Measurements from ENCODE around the gene ZNF565.
"Not testable (repeated sequence)": the region's sequence is repeated elsewhere in the genome, so short reads cannot be mapped to it uniquely, and the experiment has no call there.

The ZNF565 gene

DNA sequence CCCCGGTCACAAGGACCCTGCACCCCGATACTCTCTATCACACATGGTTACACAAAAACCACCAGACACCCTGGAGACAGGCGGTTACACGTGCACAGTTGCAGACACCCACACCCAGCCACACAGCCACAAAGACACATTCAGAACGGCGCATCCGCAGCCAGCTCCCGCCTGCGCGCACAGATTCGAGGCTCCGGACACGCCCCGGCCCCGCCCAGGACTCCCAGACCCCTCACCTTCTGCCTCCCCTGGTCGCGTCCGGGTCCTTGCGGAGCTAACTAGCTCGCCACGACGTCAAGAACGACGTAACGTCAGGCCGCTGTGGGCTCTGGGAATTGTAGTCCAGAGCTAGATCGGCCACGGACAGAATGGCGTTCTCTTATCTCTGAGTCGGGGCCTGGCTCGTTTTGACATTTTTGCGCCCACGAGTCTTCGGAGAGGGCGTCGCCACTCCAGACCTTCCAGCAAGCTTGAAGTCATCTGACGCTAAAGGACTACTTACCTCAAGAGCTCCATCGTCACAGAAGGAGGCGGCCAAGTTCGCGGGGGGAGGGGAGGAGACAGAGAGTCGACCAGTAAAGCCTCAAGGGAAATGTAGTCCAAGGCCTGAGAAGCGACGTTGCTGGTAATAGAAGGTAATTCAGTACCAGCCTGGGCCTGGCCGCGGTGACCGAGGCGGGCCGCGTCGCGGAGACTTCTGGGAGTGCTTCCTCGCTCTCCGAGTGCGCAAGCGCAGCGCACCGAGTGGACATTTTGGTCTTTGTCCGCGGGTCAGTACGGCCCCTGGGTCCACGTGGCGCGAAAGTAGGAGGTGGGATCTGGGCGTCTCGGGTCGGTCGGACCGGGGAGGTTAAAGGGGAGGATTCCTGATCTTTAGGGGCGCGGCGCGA lies at the start of gene ZNF565, which contains the start of gene ZNF146:
TSS of gene ZNF565 (minus strand) at position 280 of the 890 bp plus-strand sequence. CDS start 12,680 bp downstream, outside the sequence.
TSS of gene ZNF146 (plus strand) at position 721 of the 890 bp plus-strand sequence. CDS start 21,335 bp downstream, outside the sequence.
- DNase-seq: peak; percentile 98

DNA sequence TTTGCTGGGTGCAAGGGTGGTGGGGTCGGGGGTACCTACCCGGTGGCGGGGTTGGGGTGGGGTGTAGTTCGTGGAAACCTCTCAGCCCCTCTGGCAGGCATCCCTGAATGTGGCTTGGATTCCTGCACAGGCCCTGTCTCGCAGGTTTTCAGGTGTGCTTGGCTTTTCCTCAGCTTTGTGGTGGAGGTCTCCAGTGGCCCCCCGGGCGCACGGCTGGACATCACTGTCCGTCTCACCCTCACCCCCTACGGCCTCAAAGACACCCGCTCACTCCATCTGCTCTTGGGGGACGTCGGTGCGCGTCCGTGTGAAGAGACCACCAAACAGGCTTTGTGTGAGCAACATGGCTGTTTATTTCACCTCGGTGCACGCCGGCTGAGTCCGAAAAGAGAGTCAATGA lies 44.7 kb upstream of the ZNF565 start:
- DNase-seq: no peak

DNA sequence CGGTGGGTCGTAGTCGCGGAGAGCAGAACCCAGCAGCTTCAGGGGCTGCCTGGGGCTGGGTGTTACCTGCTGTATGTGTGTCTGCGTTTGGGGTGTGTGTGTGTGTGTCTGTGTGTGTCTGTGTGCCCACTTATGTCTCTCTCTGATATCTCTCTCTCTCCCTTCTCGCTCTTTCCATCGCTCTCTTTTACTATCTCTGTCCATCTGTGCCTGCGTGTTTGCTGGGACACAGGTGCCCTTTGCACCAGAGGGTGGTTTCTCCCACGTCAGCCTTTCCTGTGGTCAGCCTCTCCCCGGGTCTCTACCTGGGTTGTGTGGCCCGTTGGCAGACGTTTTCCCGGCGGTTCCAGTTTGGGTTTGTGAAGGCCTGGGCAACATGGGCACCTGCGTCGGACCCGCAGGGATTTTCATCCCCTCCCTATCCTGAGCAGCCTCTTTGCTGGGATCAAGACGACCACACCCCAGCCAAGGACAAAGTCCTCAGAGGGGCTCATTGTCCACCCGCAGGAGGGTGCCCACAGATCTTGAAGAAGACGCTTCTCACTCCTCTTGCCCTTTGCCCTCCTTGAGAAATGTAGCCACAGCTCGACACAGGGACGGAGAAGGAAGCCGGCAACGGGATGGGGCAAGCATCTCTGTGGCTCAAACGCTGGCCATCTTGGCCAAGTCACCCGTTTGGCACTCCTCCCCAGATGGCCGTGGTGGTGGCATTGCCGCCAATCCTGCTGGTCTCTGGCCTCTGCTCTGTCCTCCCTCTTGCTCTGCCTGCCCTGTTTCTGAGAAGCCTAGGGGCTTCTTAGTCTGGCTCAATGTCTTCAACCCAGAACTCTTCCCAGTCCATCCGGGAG lies 43.8 kb upstream of the ZNF565 start:
- DNase-seq: no peak

DNA sequence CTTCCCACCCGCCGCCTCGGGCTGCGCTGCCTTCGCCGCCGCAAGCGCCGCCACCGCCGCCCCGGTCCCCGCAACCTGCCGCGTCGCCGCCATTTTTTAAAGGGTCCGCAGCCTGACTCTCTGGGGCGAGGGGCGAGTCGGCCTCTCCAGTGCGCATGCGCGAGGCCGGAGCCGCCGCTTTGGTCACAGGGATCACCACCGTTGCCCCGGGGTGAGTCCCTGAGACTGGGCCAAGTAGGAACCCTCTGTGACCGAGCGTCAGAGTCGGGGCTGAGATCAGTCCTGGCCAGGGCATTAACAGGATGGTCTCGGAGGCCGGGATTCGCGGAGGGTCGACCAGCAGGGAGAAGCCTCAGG lies 43.0 kb upstream of the ZNF565 start:
- no peak for DNase-seq

DNA sequence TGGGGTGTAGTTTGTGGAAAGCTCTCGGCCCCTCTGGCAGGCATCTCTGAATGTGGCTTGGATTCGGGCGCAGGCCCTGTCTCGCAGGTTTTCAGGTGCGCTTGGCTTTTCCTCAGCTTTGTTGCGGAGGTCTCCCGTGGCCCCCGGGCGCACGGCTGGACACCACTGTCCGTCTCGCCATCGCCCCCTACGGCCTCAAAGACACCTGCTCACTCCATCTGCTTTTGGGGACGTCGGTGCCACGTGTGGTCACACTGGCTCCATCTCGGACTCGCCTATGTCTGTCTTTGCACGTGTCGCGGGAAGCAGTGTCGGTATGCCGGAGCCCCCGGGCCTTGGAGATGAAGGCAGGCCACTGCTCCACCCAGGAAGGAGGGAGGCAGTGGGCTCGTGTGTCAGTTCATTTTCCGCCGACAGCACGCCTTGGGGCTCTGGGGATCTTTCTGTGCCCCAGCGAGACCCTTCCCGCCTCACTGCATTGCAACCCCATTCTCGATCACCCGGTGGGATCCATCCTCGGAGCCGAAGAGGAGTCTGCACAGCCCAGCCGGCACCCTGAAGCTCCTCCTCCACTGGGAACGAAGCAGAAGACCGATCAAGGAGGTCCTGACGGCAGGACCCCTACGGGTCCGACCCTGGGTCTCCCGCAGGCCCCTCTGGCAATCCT lies 42.5 kb upstream of the ZNF565 start:
- no peak for DNase-seq

DNA sequence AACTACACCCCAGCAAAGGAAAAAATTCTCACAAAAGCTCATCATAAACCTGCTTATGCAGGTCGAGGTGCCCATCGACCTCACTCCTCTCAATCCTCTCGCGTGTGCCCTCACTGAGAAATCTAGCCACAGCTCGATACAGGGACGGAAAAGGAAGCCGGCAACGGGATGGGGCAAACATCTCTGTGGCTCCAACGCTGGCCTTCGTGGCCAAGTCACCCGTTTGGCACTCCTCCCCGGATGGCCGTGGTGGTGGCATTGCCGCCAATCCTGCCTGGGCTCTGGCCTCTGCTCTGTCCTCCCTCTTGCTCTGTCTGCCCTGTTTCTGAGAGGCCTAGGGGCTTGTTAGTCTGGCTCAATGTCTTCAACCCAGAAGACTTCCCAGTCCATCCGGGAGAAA lies 41.6 kb upstream of the ZNF565 start:
- DNase-seq: no peak

DNA sequence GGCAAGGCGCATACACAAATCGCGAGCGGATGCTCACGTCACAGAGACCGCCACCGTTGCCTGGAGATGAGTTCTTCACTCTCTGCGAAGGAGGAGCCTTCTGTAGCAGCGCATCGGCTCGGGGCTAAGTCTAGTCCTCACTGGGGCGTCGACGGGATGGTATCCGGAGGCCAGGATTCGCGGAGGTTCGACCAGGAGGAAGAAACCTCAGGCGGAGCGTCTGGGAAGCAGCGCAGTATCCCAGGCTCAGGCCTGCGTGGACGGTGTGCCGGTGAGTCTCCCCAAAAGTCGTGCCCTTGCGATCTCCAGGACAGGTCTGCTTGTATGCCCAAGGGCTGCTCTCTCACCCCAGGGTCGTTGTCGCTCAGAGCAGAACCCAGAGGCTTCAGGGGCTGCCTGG lies 40.9 kb upstream of the ZNF565 start:
- no peak for DNase-seq

DNA sequence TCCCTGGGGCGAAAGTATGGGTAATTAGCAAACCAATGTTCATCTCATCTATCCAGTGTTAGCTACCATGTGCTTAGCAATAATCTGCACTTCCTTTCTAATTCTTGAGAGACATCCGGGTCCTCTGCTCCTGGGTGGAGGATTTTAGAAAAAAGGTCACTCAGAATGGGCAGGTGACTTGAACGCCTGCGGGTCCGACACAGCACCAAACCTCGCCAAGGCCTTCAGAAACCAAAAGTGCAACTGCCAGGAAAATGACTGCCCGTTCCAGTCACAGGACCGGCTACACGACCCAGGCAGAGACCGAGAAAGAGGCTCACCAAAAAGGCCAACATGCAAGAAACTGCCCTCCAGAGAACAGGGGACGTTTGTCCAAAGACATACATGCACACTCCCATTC lies 40.4 kb upstream of the ZNF565 start:
- no peak for DNase-seq

DNA sequence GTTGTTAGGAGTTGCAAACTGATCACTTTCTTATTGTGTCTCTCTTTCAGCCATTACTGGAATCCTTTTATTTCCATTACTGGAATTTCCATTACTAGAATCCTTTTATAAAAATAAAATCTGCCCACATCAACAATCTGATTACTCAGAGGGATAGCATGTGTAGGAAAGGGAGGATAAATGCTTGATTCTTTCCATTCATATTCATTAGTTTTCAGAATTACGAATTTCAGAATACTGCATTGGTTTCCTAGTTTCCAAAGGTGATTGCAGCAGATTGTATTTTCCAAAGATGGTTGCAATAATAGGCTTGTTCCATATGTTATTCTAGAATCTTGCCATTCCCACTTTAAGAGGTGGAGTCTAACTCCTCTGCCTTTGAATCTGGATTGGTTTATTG lies 37.6 kb upstream of the ZNF565 start:
- no peak for DNase-seq

DNA sequence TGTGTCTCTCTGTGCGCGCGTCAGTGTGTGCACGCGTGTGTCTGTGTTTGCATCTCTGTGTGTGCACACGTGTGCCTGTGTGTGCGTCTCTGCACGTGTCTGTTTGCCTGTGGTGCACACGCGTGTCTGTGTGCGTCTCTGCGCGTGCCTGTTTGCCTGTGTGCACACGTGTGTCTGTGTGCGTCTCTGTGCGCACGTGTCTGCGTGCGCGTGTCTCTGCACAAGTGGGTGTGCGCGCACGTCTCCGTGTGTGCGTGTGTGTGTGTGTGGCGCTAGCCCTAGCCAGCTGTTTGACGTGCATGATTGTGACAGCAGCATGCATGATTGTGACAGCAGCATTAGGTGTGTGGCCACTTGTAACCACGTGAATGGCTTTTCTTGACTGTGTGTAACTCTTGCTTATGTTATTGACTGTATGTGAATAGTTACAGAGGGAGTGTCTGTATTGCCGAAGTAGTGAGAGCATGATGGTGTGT lies 31.6 kb upstream of the ZNF565 start:
- no peak for DNase-seq

DNA sequence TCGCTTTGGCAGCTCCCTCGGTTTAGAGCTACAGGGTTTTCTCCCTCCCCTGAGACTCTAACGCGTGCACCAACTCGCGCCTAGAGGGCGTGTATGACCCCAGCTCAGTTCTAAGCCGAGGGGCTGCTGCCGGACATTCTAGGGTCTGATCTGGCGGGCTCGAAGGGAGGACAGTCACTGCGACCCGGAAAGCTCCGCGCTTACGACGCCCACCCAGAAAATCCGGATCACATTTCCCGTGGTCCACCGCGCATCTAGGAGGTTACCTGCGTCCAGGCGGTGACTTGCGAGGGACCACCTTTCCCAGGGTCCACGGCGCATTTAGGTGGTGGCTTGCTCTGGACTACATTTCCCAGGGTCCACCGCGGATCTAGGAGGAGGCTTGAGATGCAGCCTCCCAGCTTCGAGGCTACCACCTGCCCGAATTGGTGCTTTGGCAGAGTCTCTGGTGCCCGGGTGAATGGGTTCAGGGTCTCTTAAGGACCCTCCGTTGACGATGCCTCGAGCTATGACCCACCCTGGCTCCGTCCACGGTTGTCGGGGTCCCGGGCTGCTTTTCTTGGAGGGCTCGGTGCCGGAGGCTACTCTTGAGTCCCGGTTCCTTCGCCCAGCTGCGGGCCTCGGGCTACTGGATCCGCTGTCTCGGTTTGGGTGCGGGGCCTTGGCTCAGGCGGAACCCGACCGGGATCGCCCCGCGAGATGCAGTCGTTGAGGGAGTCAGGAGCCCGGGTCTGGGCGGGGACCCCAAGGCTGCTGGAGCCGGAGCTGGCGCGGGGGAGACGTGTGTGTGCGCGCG lies 30.9 kb upstream of the ZNF565 start:
- no peak for DNase-seq

DNA sequence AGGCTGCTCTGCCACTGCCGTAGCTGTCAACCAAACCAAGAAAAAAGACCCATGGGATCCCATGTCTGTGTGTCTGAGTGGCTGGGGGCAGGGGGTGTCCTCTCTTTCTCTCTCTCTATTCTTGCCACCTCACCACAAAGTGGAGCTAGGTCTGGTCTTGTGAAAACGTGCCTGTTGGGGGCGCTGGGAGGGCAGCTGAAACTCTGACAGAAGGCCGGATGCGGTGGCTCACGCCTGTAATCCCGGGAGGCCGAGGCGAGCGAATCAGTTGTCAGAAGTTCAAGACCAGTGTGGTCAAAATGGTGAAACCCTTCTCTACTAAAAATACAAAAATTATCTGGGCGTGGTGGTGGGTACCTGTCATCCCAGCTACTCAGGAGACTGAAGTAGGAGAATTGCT lies 29.6 kb upstream of the ZNF565 start:
- DNase-seq: no peak

DNA sequence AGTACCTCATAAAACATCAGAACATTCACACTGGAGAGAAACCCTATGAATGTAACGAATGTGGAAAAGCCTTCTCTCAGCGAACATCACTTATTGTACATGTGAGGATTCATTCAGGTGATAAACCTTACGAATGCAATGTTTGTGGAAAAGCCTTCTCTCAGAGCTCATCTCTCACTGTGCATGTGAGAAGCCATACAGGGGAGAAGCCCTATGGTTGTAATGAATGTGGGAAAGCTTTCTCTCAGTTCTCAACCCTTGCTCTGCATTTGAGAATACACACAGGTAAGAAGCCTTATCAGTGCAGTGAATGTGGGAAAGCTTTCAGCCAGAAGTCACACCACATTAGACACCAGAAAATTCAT lies 22.5 kb upstream of the ZNF565 start:
- DNase-seq: no peak

DNA sequence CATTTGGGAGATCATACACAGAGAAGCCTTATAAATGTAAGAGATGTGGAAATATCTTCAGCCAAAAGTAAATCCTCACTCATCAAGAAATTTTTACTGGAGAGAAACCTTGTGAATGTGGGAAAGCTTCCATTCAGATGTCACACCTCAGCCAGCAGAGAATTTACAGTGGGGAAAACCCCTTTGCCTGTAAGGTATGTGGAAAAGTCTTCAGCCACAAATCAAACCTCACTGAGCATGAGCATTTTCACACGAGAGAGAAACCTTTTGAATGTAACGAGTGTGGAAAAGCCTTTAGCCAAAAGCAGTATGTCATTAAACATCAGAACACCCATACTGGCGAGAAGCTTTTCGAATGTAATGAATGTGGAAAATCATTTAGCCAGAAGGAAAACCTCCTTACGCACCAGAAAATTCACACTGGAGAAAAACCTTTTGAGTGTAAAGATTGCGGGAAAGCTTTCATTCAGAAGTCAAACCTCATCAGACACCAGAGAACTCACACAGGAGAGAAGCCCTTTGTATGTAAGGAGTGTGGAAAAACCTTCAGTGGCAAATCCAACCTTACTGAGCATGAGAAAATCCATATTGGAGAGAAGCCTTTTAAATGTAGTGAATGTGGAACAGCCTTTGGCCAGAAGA lies 22.0 kb upstream of the ZNF565 start:
- no peak for DNase-seq

DNA sequence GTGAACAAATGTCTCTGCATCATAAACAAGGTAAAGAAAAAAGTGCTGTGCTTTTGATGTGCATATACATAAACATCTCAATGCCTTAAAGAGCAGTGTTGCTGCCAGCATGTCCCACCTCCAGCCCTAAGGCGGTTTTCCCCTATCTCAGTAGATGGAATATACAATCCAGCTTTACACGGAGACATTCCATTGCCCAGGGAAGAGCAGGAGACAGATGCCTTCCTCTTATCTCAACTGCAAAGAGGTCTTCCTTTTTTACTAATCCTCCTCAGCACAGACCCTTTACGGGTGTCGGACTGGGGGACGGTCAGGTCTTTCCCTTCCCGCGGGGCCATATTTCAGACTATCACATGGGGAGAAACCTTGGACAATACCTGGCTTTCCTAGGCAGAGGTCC lies 19.2 kb upstream of the ZNF565 start:
- DNase-seq: not testable (repeated sequence)

DNA sequence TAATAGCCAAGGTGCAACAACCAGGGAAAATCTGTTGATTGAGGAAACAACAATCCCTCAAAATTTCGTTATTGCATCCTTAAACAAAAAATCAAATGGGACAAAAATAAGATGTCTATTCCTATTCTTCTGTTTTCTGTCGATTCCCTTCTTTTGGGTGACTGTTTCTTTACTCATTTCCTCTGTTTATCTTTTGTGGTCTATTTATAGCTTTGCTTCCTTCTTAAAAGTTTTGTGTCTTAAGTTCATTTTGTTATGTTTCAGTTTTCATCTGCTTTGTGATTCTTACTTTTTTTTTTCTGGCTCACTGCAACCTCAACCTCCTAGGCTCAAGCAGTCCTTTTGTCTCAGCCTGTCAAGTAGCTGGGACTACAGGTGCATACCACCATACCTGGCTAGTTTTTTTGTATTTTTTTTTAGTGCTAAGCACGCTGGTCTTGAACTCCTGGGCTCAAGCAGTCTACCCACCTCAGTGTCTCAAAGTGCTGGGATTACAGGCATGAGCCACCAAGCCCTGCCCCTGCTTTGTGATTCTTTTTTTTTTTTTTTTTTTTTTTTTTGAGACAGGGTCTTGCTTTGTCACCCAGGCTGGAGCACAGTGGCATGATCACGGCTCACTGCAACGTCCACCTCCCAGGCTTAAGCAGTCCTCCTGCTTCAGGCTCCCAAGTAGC lies 10.9 kb upstream of the ZNF565 start:
- DNase-seq: no peak

DNA sequence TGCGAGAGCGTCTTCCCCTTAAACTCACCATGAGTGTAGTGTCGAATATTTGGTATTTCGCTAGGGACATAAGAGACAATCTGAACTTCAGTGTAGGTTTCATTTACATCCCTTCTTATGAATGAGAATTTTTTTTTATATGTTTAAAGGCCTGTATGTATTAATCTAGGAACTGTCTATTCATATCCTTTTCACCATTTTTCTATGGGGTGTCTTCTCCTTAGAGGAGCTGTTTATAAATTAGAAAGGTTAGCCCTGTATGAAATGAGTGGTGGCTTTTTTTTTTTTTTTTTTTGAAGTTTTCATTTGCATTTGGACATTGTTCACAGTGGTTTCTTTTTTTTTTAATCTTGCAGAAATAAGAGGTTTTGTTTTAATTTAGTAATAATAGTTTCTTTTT lies 8.0 kb upstream of the ZNF565 start:
- DNase-seq: no peak

DNA sequence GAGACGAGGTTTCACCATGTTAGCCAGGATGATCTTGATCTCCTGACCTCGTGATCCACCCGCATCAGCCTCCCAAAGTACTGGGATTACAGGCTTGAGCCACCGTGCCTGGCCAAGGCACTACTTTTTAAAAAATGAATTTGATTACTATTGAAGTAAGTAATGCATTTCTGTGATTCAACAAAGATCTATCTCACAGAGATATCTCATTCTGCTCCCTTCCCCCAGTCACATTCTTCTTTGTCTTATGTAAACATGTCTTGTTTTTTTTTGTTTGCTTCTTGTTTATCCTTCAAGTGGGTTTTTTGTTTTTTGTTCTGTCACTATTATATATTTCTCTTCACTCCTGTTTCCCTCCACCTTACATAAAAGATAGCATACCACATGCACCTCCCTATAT lies 7.0 kb upstream of the ZNF565 start:
- DNase-seq: no peak

DNA sequence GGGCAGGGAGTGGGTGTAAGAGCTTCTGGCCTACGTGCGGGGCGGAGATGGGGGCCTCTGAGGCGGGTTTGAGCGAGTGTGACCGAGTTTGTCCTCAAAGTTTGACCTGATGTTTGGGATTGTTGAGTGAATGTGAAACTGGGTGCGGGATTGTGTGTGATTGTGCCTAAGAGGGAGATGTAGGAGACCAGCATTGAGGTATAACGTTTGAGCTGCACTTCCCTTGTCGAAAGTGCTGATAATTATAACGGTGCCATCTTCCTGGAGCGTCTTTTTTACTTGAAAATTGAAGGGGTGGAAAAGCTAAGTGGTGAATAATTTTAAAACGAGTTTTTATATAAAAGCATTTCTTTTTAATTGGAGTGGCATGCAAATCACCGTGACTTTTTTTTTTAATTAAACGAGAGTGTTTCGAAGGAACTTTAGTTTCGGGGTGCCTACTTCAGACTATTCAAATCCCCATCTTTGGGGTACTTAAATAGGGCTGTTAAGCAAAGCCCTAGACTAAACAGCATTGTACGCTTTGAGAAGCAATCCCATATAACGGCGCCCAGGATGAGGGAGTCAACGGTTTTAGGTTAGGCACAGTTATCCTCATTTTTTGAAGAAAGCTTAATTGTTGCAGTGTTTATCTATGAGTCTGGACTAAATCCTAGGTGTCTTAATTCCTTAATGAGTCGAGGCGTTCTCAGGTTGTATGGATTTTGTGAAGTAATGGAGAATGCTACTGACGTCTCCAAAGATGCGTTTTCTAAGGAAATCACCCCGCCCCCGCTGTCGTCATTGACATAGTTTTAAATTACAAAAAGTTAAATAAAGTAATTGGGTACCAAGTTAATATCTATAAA lies 1.0 kb upstream of the ZNF565 start:
- DNase-seq: no peak

DNA sequence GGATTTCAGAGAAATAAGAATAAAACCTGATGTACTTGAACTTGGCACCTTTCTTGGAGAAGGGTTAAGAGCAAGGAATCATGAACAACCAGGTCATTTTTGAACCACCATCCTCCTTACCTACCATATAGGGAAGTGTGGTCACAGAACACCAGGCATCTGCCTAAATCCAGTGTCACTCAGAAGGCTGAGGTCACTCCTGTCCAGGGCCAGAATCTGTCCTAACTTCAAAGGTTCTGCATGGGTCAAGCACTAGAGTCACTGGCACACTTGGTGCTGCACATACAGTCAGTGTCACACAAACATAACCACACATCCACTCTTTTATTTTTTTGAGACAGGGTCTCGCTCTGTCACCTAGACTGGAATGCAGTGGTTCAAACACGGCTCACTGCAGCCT lies 1.6 kb downstream of the ZNF565 start:
- DNase-seq: no peak

Data from NCI-H1105 (cell line).